ENCODE results near the gene CD164L2. TPM values are rescaled to one million over a fixed set of nuclear protein-coding genes. Genes with fewer than 3 reads are reported as not detected.

CD164L2 gene
- total RNA-seq, 1 donor from 2014 or later = 0.16 TPM

DNA sequence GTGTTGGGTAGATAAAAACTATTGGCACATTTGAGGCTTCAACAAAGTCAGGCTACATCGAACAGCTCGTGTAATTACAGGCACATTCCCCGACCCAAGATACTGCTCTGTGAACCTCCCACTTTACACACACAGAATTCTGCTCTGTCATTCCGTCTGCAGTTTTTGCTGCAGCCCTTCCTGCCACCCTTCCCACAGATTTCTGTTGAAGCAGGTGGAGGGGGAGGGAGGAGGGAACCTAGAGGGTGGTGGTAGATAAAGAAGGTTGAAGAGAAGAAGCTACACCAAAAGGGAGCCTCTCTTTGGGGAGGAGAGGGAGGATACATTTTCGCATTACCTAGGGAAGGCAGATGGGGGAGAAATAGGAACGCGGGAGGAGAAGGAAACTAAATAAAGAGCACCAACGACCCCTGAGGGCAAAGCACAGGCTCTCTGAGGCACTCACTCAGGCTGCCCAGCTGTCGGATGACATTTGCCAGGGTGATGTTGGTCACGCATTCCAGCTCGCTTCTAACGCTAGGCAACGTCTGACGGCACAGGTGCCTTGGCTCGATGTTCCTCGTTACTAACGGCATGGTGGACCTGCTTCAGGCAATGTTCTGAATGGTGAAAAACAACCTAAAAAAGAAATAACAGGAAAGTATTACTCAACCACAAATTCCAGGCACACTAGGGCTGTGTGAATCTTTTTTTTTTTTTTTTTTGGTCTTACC, 45.3 kb upstream of the CD164L2 start:
- ChIA-PET POLR2A (interaction anchor here (0.6 to 2.5 kb wide), 9 partner anchors 8 to 197 kb away, joined by 3 to 12 read pairs (median 4); partner anchors contain the start of gene WASF2), CTCF (interaction anchor here (0.8 to 4.8 kb wide), 2 partner anchors 13 to 26 kb away, joined by 3 to 24 read pairs; no protein-coding TSS in a partner anchor)
- H3K27me3 Mint-ChIP-seq = no peaks in the 10 kb centered on the region
- no peaks in the 10 kb centered on the region for H3K9me3 Mint-ChIP-seq
- intact Hi-C loops (cut with micrococcal nuclease) = no loop called here
- H3K27ac Mint-ChIP-seq = peak overlapping the region; percentile 85
- ATAC-seq (ENCODE audit: low read depth) = peak; percentile 25
- peaks cover 85% of the 10 kb centered on the region for H3K4me1 Mint-ChIP-seq
- peak overlapping the region; percentile 67 for H3K4me3 Mint-ChIP-seq
- H3K36me3 Mint-ChIP-seq (ENCODE audit: low read depth) = peaks cover 34% of the 10 kb centered on the region
- TF ChIP-seq, protein P1, sequence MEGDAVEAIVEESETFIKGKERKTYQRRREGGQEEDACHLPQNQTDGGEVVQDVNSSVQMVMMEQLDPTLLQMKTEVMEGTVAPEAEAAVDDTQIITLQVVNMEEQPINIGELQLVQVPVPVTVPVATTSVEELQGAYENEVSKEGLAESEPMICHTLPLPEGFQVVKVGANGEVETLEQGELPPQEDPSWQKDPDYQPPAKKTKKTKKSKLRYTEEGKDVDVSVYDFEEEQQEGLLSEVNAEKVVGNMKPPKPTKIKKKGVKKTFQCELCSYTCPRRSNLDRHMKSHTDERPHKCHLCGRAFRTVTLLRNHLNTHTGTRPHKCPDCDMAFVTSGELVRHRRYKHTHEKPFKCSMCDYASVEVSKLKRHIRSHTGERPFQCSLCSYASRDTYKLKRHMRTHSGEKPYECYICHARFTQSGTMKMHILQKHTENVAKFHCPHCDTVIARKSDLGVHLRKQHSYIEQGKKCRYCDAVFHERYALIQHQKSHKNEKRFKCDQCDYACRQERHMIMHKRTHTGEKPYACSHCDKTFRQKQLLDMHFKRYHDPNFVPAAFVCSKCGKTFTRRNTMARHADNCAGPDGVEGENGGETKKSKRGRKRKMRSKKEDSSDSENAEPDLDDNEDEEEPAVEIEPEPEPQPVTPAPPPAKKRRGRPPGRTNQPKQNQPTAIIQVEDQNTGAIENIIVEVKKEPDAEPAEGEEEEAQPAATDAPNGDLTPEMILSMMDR (IDR thresholded peaks at IDR 0.05) = no peak
- no peak for DNase-seq

DNA sequence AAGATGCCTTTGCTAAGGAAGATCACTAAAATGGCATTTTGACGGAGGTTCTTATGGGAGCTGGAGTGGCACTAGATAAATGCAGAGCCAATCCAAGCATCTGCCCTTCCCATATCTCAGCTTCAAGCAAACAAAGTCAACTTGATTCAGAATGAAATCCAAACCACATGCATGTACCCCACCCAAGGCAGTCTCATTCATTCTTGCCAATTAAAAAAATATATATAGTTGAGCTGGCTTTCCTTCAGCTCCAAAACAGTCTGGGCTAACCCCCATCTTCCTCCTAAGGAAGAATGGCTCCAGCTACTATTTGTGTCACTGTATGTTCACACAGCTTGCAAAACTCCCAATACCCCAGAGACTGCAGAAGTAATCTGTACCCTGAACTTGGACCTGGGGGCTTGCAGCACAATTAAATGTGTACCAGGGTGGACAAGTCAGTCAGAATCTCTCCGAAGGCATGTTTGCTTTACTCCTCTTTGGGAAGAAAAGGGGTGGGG, 44.7 kb upstream of the CD164L2 start:
- H3K4me3 Mint-ChIP-seq = peak overlapping the region; percentile 67
- ChIA-PET CTCF (interaction anchor here (0.8 to 4.8 kb wide), 3 partner anchors 8 to 26 kb away, joined by 3 to 24 read pairs (median 4); no protein-coding TSS in a partner anchor), POLR2A (interaction anchor here (0.7 to 2.5 kb wide), 6 partner anchors 9 to 100 kb away, joined by 3 to 12 read pairs (median 5); no protein-coding TSS in a partner anchor)
- H3K9me3 Mint-ChIP-seq = no peaks in the 10 kb centered on the region
- ATAC-seq (ENCODE audit: low read depth) (no peak), DNase-seq (no peak)
- peaks cover 34% of the 10 kb centered on the region for H3K36me3 Mint-ChIP-seq (ENCODE audit: low read depth)
- H3K27ac Mint-ChIP-seq = peak overlapping the region; percentile 85
- H3K4me1 Mint-ChIP-seq = peaks cover 79% of the 10 kb centered on the region
- intact Hi-C loops (cut with micrococcal nuclease) = loop anchor here (1.0 to 2.0 kb wide), 2 partner anchors 8 to 17 kb away; no protein-coding TSS in a partner anchor
- H3K27me3 Mint-ChIP-seq = no peaks in the 10 kb centered on the region
- TF ChIP-seq, protein P1 (IDR thresholded peaks at IDR 0.05) = no peak

DNA sequence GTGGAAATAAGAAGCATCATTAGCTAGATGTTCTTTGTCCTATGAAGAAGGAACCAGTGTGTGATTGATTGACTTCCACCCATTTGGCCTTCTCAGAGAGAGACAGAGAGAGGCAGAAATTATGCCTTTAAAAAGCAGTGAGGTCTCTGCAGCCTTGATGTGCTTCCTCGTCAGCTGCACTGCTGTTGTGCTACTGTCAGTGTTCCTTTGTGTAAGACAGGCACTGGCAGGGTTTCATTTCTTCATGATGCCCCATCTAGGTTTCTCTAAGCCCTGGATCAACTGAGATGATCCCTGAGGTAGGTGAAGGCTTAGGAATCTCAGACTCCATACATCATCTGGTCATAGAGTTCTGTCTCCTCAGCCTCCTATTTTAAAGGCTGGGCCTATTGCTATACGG, 44.2 kb upstream of the CD164L2 start:
- ChIA-PET CTCF (interaction anchor here (0.8 to 4.8 kb wide), 5 partner anchors 8 to 179 kb away, joined by 3 to 24 read pairs (median 3); no protein-coding TSS in a partner anchor), POLR2A (interaction anchor here (0.5 to 2.5 kb wide), 7 partner anchors 9 to 100 kb away, joined by 3 to 12 read pairs (median 5); no protein-coding TSS in a partner anchor)
- DNase-seq (no peak), ATAC-seq (ENCODE audit: low read depth) (peak; percentile 70)
- intact Hi-C loops (cut with micrococcal nuclease) = loop anchor here (1.0 to 2.0 kb wide), 2 partner anchors 9 to 17 kb away; no protein-coding TSS in a partner anchor
- peaks cover 80% of the 10 kb centered on the region for H3K4me1 Mint-ChIP-seq
- H3K27me3 Mint-ChIP-seq = no peaks in the 10 kb centered on the region
- H3K27ac Mint-ChIP-seq = peak overlapping the region; percentile 85
- no peaks in the 10 kb centered on the region for H3K9me3 Mint-ChIP-seq
- H3K36me3 Mint-ChIP-seq (ENCODE audit: low read depth) = peaks cover 36% of the 10 kb centered on the region
- TF ChIP-seq, protein P1 (IDR thresholded peaks at IDR 0.05) = no peak
- H3K4me3 Mint-ChIP-seq = peak overlapping the region; percentile 57

DNA sequence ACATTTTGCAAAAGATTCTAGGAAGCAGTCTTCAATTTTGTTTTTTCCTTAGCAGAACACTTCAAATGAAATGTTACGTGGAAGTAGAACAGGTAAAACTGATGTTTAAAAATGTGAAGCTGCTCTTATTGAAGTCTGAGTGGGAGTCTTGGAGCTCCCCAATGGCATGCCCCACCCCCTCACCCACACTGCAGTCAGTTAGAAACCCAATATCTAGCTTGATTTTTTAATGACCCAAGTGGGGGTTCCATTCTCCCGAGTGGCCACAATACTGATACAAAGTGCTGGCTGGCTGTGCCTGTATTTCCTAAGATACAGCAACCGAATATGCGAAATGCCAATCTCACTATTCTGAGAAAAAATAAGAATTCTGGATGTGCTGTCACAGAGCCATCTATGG, 40.6 kb upstream of the CD164L2 start:
- Mint-ChIP-seq H3K36me3 (ENCODE audit: low read depth) (peaks cover 46% of the 10 kb centered on the region), H3K4me3 (no peak overlapping the region), H3K9me3 (no peaks in the 10 kb centered on the region), H3K27ac (no peak overlapping the region), H3K4me1 (peaks cover 67% of the 10 kb centered on the region), H3K27me3 (no peaks in the 10 kb centered on the region)
- DNase-seq (no peak), ATAC-seq (ENCODE audit: low read depth) (no peak)
- ChIA-PET POLR2A (interaction anchor here (0.7 to 1.4 kb wide), 3 partner anchors 16 to 239 kb away, joined by 3 to 10 read pairs (median 6); no protein-coding TSS in a partner anchor), CTCF (no interaction called here)
- intact Hi-C loops (cut with micrococcal nuclease) = no loop called here
- TF ChIP-seq, protein P1 (IDR thresholded peaks at IDR 0.05) = no peak

All from activated B cell treated with CpG ODN at 0.5 μM for 24 hours (primary cell).